Measurements from ENCODE around the gene SCN2A. TPM values are rescaled to one million over a fixed set of nuclear protein-coding genes. Genes with fewer than 3 reads are reported as not detected.
"Not testable (repeated sequence)": the region's sequence is repeated elsewhere in the genome, so short reads cannot be mapped to it uniquely, and the experiment has no call there.

SCN2A gene
- total RNA-seq, 2 donors from 2014 or later, result 0.05 TPM; not detected in 1

DNA sequence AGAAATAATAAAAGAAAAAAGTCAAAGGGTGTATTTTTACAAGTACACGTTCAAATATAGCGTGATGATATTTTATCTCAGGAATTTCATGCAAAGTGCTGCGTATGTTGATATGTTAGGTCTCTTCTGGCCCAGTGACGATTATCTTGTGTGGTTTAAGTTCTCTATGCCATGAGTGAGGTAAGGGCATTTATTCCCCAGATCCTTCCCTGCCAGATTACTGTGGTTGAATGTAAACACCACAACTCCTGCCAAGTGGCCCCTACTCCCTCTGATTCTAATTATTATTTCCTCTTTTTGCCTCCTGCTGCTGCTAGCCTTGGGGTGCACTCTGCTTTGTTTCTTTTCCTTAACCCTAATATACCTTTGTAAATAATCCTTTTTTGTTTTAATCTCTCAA lies 12.2 kb downstream of the SCN2A start:
- H3K27ac ChIP-seq, result no peak overlapping the region
- H3K9me3 ChIP-seq, result no peaks in the 10 kb centered on the region
- H3K4me3 ChIP-seq, result no peak overlapping the region
- no peaks in the 10 kb centered on the region for H3K27me3 ChIP-seq
- no peak overlapping the region for H3K9ac ChIP-seq (ENCODE audit: low read depth in 2 of 2, low read length in 2 of 2)
- H3K4me1 ChIP-seq, result no peaks in the 10 kb centered on the region
- no peaks in the 10 kb centered on the region for H3K36me3 ChIP-seq
- TF ChIP-seq, protein P1, sequence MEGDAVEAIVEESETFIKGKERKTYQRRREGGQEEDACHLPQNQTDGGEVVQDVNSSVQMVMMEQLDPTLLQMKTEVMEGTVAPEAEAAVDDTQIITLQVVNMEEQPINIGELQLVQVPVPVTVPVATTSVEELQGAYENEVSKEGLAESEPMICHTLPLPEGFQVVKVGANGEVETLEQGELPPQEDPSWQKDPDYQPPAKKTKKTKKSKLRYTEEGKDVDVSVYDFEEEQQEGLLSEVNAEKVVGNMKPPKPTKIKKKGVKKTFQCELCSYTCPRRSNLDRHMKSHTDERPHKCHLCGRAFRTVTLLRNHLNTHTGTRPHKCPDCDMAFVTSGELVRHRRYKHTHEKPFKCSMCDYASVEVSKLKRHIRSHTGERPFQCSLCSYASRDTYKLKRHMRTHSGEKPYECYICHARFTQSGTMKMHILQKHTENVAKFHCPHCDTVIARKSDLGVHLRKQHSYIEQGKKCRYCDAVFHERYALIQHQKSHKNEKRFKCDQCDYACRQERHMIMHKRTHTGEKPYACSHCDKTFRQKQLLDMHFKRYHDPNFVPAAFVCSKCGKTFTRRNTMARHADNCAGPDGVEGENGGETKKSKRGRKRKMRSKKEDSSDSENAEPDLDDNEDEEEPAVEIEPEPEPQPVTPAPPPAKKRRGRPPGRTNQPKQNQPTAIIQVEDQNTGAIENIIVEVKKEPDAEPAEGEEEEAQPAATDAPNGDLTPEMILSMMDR (IDR thresholded peaks at IDR 0.05), result no peak
- DNase-seq, result no peak
- intact Hi-C loops (cut with DNase I), result no loop called here

DNA sequence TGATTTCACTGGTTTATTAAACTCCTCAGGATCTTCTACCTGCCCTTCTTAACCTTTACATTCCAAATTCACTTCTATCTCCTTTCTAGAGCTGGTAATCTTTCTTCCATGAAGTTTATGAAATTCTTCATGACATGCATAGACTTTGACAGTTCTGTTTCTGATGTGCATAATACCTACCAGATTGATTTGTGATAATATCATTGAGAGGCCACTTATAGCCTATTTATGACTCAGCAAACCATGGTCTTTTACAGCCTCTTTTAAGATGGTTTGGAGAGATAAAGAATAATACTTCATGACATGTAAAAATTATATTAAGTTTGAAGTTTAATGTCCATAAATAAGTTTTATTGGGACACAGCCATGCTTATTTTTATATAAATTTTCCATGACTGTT lies 14.0 kb downstream of the SCN2A start:
- Histone ChIP-seq H3K36me3 (no peaks in the 10 kb centered on the region), H3K27me3 (no peaks in the 10 kb centered on the region), H3K9me3 (no peaks in the 10 kb centered on the region), H3K9ac (ENCODE audit: low read depth in 2 of 2, low read length in 2 of 2) (no peak overlapping the region), H3K4me1 (no peaks in the 10 kb centered on the region), H3K27ac (no peak overlapping the region), H3K4me3 (no peak overlapping the region)
- TF ChIP-seq, protein P1 (IDR thresholded peaks at IDR 0.05), result no peak
- no peak for DNase-seq
- intact Hi-C loops (cut with DNase I), result no loop called here

DNA sequence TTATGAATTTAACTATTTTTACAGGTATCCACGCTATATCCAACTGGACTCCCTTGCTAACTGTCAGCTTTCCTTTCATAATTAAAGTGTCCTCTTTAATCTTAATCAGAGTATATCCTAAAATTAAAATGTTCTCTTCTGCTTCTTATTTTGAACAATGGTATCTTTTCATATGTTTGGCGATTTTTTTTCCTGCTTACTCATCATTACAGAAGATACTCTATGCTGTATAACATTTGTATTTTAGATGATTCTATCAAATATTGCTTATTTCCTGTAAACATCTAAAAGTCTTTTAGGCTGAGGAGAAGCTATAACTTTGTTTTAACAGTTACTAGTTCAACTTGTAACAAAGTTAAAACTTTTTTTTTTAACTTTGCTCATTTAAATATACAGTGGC lies 17.4 kb downstream of the SCN2A start:
- Histone ChIP-seq H3K27ac (no peak overlapping the region), H3K9ac (ENCODE audit: low read depth in 2 of 2, low read length in 2 of 2) (no peak overlapping the region), H3K4me1 (no peaks in the 10 kb centered on the region), H3K27me3 (no peaks in the 10 kb centered on the region), H3K9me3 (no peaks in the 10 kb centered on the region), H3K36me3 (no peaks in the 10 kb centered on the region), H3K4me3 (no peak overlapping the region)
- TF ChIP-seq, protein P1 (IDR thresholded peaks at IDR 0.05), result no peak
- intact Hi-C loops (cut with DNase I), result no loop called here
- DNase-seq, result no peak

DNA sequence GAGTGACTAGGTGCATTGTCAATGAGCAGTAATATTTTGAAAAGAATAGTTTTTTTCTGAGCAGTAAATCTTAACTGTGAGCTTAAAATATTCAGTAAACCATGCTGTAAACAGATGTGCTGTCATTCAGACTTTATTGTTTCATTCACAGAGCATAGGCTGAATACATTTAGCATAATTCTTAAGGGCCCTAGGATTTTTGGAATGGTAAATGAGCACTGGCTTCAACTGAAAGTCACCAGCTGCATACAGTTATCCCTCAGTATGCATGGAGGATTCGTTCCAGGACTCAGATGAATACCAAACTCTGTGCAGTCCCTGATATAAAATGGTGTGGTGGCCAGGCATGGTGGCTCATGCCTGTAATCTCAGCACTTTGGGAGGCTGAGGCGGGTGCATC lies 21.1 kb downstream of the SCN2A start:
- H3K4me3 ChIP-seq; intact Hi-C loops (cut with DNase I); H3K9ac ChIP-seq (ENCODE audit: low read depth in 2 of 2, low read length in 2 of 2); H3K36me3 ChIP-seq; DNase-seq; H3K27me3 ChIP-seq; H3K27ac ChIP-seq; H3K9me3 ChIP-seq; H3K4me1 ChIP-seq: not testable (repeated sequence)

DNA sequence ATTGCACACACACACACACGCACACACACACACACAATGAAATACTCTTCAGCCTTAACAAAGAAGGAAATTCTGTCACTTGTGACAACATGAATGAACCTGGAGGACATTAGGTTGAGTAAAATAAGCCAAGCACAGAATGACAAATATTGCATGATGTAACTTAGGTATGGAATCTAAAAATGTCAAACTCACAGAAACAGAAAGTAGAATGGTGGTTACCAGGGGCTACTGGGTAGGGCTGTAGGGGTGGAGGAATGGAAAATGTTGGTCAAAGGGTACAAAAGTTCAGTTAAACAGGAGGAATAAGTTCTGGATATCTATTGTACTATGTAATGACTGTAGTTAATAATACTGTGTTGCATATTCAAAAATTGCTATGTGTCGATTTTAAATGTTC lies 29.5 kb downstream of the SCN2A start:
- TF ChIP-seq, protein P1 (IDR thresholded peaks at IDR 0.05), result no peak
- H3K4me1 ChIP-seq, result no peaks in the 10 kb centered on the region
- no peaks in the 10 kb centered on the region for H3K27me3 ChIP-seq
- H3K9ac ChIP-seq (ENCODE audit: low read depth in 2 of 2, low read length in 2 of 2), result no peak overlapping the region
- DNase-seq, result no peak
- intact Hi-C loops (cut with DNase I), result no loop called here
- no peak overlapping the region for H3K4me3 ChIP-seq
- no peak overlapping the region for H3K27ac ChIP-seq
- H3K9me3 ChIP-seq, result no peaks in the 10 kb centered on the region
- no peaks in the 10 kb centered on the region for H3K36me3 ChIP-seq

DNA sequence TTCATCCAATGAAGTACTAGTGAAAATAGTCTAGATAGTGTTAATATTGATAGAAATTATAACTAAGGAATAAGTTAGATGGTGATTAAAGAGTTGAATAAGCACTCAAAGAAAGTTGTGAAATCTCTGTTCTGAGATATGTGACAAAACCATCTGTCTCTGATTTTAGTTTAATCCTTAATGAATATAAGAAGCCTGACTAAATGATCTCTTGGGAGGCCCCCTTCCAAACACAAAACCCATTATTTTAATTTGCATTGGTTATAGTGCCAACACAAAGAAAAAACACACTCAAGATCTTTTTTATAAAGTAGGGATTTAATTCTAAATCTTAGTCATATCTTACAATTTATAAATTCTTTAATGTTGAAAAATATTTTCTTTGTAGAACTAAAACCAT lies 34.0 kb downstream of the SCN2A start:
- Histone ChIP-seq H3K9ac (ENCODE audit: low read depth in 2 of 2, low read length in 2 of 2) (no peak overlapping the region), H3K27ac (no peak overlapping the region), H3K27me3 (no peaks in the 10 kb centered on the region), H3K4me3 (no peak overlapping the region), H3K4me1 (no peaks in the 10 kb centered on the region), H3K9me3 (no peaks in the 10 kb centered on the region), H3K36me3 (no peaks in the 10 kb centered on the region)
- intact Hi-C loops (cut with DNase I), result no loop called here
- TF ChIP-seq, protein P1 (IDR thresholded peaks at IDR 0.05), result no peak
- no peak for DNase-seq

All from colonic mucosa (tissue), 4 donors.